ENCODE results near the gene RFX7.
"Not testable (repeated sequence)": the region's sequence is repeated elsewhere in the genome, so short reads cannot be mapped to it uniquely, and the experiment has no call there.

RFX7 gene

DNA sequence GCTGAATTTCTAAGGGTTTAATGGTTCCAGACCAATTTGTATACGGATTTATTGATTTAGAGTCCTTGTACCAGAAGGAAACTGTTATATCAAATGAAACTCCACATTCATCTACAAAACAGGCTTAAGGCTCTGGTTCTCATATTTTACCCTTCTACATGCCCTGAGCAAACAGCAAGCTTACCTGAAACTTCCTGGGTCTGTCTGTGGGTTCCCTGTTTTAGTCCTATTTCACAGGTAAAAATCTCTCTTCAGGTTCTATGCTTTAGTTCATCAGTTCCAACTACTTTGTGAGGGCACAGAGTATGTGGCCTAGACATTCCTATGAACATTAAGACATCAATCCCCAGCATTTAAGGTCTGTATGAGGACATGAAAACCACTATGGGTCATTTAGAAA, 57.7 kb downstream of the RFX7 start:
- Mint-ChIP-seq H3K27me3 (no peaks in the 10 kb centered on the region), H3K9me3 (no peaks in the 10 kb centered on the region), H3K4me3 (peak overlapping the region; percentile 3), H3K27ac (ENCODE audit: low read depth) (peak overlapping the region; percentile 31), H3K36me3 (ENCODE audit: insufficient read depth) (peaks cover 4% of the 10 kb centered on the region), H3K4me1 (peaks cover 56% of the 10 kb centered on the region)
- no peak for DNase-seq (ENCODE audit: low spot score in 2 of 2)
- no peak for ATAC-seq (replicated peaks; ENCODE audit: extremely low read depth, poor library complexity, severe bottlenecking)

DNA sequence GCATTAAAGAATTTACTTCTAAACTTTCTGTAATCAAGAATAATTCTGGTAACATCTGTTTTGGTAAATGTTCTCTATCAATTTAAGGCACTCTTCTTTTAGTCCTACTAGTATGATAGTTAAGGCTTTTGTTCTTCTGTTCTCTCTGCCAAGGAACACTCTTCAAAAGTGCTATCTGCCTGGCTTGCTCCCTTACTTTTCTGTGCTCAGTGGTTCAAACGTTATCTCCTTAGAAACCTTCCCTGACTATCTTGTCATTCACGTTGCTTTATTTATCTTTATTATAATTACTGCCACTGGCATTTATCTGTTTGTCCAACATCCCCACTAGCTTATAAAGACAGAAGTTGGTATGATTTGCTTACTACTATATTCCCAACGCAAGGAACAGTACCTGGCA, 59.2 kb downstream of the RFX7 start:
- no peaks in the 10 kb centered on the region for H3K9me3 Mint-ChIP-seq
- no peak overlapping the region for H3K4me3 Mint-ChIP-seq
- H3K4me1 Mint-ChIP-seq: peaks cover 49% of the 10 kb centered on the region
- H3K27ac Mint-ChIP-seq (ENCODE audit: low read depth): peak overlapping the region; percentile 23
- peaks cover 4% of the 10 kb centered on the region for H3K36me3 Mint-ChIP-seq (ENCODE audit: insufficient read depth)
- no peaks in the 10 kb centered on the region for H3K27me3 Mint-ChIP-seq
- no peak for DNase-seq (ENCODE audit: low spot score in 2 of 2)
- no peak for ATAC-seq (replicated peaks; ENCODE audit: extremely low read depth, poor library complexity, severe bottlenecking)

GRCh38 chr15:56180851-56181250, 62.8 kb downstream of the RFX7 start:
- H3K27me3 Mint-ChIP-seq: no peaks in the 10 kb centered on the region
- H3K27ac Mint-ChIP-seq (ENCODE audit: low read depth): peak overlapping the region; percentile 2

DNA sequence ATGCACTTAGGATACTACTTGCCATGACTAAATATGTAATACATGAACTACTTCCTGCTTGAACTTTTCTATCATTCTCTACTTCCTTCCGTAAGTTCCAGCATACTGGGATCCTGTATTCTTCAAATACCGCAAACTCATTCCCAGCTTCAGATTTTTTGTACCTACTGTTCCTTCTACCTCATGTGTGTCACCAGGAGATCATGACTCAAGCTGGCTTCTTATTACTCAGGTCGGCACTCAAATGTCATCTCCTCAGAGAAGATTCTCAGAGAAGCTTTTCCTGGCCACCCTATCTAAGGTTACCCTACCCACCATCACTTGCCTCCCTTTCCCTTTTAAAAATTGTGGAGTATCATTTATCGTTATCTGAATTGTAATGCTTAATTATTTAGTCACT, 66.7 kb downstream of the RFX7 start:
- no peak overlapping the region for H3K27ac Mint-ChIP-seq (ENCODE audit: low read depth)
- peaks cover 8% of the 10 kb centered on the region for H3K36me3 Mint-ChIP-seq (ENCODE audit: insufficient read depth)
- no peaks in the 10 kb centered on the region for H3K9me3 Mint-ChIP-seq
- H3K27me3 Mint-ChIP-seq: no peaks in the 10 kb centered on the region
- H3K4me3 Mint-ChIP-seq: no peak overlapping the region
- peaks cover 51% of the 10 kb centered on the region for H3K4me1 Mint-ChIP-seq
- DNase-seq (ENCODE audit: low spot score in 2 of 2): no peak
- no peak for ATAC-seq (replicated peaks; ENCODE audit: extremely low read depth, poor library complexity, severe bottlenecking)

More at GRCh38 chr15:56180851-56181250, 62.8 kb downstream of the RFX7 start:
- no peak for ATAC-seq (replicated peaks; ENCODE audit: extremely low read depth, poor library complexity, severe bottlenecking)
- Mint-ChIP-seq H3K9me3 (no peaks in the 10 kb centered on the region), H3K36me3 (ENCODE audit: insufficient read depth) (peaks cover 5% of the 10 kb centered on the region), H3K4me3 (no peak overlapping the region), H3K4me1 (peaks cover 37% of the 10 kb centered on the region)
- no peak for DNase-seq (ENCODE audit: low spot score in 2 of 2)

DNA sequence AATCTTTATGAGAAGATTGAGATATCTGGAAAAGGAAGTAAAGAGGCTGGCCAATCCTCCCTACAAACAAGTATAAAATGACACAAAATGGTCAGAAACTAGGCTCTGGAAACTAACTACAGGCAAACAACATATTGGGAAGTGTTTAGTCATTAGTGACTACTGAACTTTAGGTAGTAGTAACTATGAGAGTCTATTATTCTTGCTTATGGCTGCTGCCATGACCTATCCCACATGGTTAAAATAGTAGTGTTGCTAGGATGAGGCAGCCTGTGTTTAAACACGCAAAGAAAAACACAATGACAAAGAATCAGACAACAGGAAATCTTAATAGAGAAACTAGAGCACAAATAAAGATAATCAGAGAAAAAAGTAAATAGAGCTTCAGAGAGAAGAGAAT, 67.9 kb downstream of the RFX7 start:
- Mint-ChIP-seq H3K4me3 (no peak overlapping the region), H3K9me3 (no peaks in the 10 kb centered on the region), H3K4me1 (peaks cover 53% of the 10 kb centered on the region), H3K36me3 (ENCODE audit: insufficient read depth) (peaks cover 8% of the 10 kb centered on the region), H3K27me3 (no peaks in the 10 kb centered on the region), H3K27ac (ENCODE audit: low read depth) (peak overlapping the region; percentile 6)
- ATAC-seq (replicated peaks; ENCODE audit: extremely low read depth, poor library complexity, severe bottlenecking): no peak
- DNase-seq (ENCODE audit: low spot score in 2 of 2): no peak

DNA sequence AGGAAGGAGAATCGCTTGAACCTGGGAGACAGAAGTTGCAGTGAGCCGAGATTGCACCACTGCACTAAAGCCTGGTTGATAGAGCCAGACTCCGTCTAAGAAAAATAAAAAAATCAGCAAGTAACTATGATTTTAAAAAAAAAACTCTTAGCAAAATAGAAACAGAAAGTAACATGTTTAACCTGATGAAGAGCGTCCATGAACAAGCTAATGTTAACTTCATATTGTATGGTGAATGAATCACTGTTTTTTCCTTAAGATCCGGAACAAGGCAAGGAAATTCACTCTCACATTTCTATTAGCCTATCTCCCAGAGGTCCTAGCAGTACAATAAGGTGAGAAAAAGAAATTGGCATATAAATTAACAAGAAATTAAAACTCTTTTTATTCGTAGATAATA, 69.0 kb downstream of the RFX7 start:
- DNase-seq (ENCODE audit: low spot score in 2 of 2) (no peak), ATAC-seq (replicated peaks; ENCODE audit: extremely low read depth, poor library complexity, severe bottlenecking) (peak; percentile 71)
- Mint-ChIP-seq H3K27ac (ENCODE audit: low read depth) (peak overlapping the region; percentile 78), H3K36me3 (ENCODE audit: insufficient read depth) (peaks cover 8% of the 10 kb centered on the region), H3K4me3 (peak overlapping the region; percentile 63), H3K9me3 (no peaks in the 10 kb centered on the region), H3K4me1 (peaks cover 56% of the 10 kb centered on the region), H3K27me3 (no peaks in the 10 kb centered on the region)

- ATAC-seq (replicated peaks; ENCODE audit: extremely low read depth, poor library complexity, severe bottlenecking): no peak
- H3K27me3 Mint-ChIP-seq: no peaks in the 10 kb centered on the region
- H3K27ac Mint-ChIP-seq (ENCODE audit: low read depth): no peak overlapping the region
- H3K36me3 Mint-ChIP-seq (ENCODE audit: insufficient read depth): peaks cover 4% of the 10 kb centered on the region
- H3K4me3 Mint-ChIP-seq: no peak overlapping the region
- peaks cover 51% of the 10 kb centered on the region for H3K4me1 Mint-ChIP-seq
- no peaks in the 10 kb centered on the region for H3K9me3 Mint-ChIP-seq
- no peak for DNase-seq (ENCODE audit: low spot score in 2 of 2)
Measured at GRCh38 chr15:56168394-56168793, 75.3 kb downstream of the RFX7 start.

- H3K4me1 Mint-ChIP-seq: peaks cover 27% of the 10 kb centered on the region
- no peak overlapping the region for H3K27ac Mint-ChIP-seq (ENCODE audit: low read depth)
- no peaks in the 10 kb centered on the region for H3K9me3 Mint-ChIP-seq
- ATAC-seq (replicated peaks; ENCODE audit: extremely low read depth, poor library complexity, severe bottlenecking) (no peak), DNase-seq (ENCODE audit: low spot score in 2 of 2) (no peak)
- peaks cover 2% of the 10 kb centered on the region for H3K36me3 Mint-ChIP-seq (ENCODE audit: insufficient read depth)
- H3K27me3 Mint-ChIP-seq: no peaks in the 10 kb centered on the region
- H3K4me3 Mint-ChIP-seq: no peak overlapping the region
Measured at GRCh38 chr15:56165234-56165633, 78.4 kb downstream of the RFX7 start.

DNA sequence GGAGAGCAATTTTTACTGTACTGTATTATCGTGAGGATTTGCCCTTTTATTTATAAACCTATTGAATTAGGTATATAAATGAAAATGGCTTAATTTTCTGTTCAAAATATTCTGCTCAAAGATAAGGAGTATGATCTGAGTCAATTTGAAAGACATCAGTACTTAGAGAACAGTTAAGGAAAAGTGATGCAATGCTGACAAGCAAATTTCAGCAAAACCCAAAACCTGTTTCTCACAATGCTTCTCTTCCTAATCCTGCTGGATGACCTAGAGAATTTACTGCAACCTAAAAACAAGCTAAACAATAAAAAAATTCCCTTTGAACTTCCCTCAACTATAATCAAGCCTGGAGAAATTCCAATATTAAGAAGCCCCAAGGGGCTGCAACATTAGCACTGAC, 82.7 kb downstream of the RFX7 start:
- H3K27me3 Mint-ChIP-seq: no peaks in the 10 kb centered on the region
- H3K4me3 Mint-ChIP-seq: no peak overlapping the region
- no peaks in the 10 kb centered on the region for H3K9me3 Mint-ChIP-seq
- ATAC-seq (replicated peaks; ENCODE audit: extremely low read depth, poor library complexity, severe bottlenecking) (no peak), DNase-seq (ENCODE audit: low spot score in 2 of 2) (no peak)
- H3K36me3 Mint-ChIP-seq (ENCODE audit: insufficient read depth): peaks cover 4% of the 10 kb centered on the region
- H3K27ac Mint-ChIP-seq (ENCODE audit: low read depth): no peak overlapping the region
- H3K4me1 Mint-ChIP-seq: peaks cover 20% of the 10 kb centered on the region

- H3K4me1 Mint-ChIP-seq: peaks cover 40% of the 10 kb centered on the region
- no peaks in the 10 kb centered on the region for H3K27me3 Mint-ChIP-seq
- H3K27ac Mint-ChIP-seq (ENCODE audit: low read depth): no peak overlapping the region
- H3K36me3 Mint-ChIP-seq (ENCODE audit: insufficient read depth): peaks cover 2% of the 10 kb centered on the region
- H3K9me3 Mint-ChIP-seq: peaks cover 6% of the 10 kb centered on the region
- no peak overlapping the region for H3K4me3 Mint-ChIP-seq
- ATAC-seq (replicated peaks; ENCODE audit: extremely low read depth, poor library complexity, severe bottlenecking) (no peak), DNase-seq (ENCODE audit: low spot score in 2 of 2) (no peak)
Measured at GRCh38 chr15:56156877-56157276, 86.8 kb downstream of the RFX7 start.

DNA sequence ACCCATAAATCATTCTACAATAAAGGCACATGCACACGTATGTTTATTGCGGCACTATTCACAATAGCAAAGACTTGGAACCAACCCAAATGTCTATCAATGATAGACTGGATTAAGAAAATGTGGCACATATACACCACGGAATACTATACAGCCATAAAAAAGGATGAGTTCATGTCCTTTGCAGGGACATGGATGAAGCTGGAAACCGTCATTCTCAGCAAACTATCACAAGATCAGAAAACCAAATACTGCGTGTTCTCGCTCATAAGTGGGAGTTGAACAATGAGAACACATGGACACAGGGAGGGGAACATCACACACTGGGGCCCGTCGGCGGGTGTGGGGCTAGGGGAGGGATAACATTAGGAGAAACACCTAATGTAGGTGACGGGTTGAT, 88.4 kb downstream of the RFX7 start:
- peaks cover 56% of the 10 kb centered on the region for H3K4me1 Mint-ChIP-seq
- H3K36me3 Mint-ChIP-seq (ENCODE audit: insufficient read depth); ATAC-seq (replicated peaks; ENCODE audit: extremely low read depth, poor library complexity, severe bottlenecking); DNase-seq (ENCODE audit: low spot score in 2 of 2); H3K4me3 Mint-ChIP-seq; H3K27ac Mint-ChIP-seq (ENCODE audit: low read depth); H3K9me3 Mint-ChIP-seq; H3K27me3 Mint-ChIP-seq: not testable (repeated sequence)

GRCh38 chr15:56154768-56155167, 88.9 kb downstream of the RFX7 start:
- not testable (repeated sequence) for H3K27me3 Mint-ChIP-seq; DNase-seq (ENCODE audit: low spot score in 2 of 2); H3K27ac Mint-ChIP-seq (ENCODE audit: low read depth); H3K4me3 Mint-ChIP-seq; H3K36me3 Mint-ChIP-seq (ENCODE audit: insufficient read depth); H3K9me3 Mint-ChIP-seq; ATAC-seq (replicated peaks; ENCODE audit: extremely low read depth, poor library complexity, severe bottlenecking)
- H3K4me1 Mint-ChIP-seq: peaks cover 53% of the 10 kb centered on the region

DNA sequence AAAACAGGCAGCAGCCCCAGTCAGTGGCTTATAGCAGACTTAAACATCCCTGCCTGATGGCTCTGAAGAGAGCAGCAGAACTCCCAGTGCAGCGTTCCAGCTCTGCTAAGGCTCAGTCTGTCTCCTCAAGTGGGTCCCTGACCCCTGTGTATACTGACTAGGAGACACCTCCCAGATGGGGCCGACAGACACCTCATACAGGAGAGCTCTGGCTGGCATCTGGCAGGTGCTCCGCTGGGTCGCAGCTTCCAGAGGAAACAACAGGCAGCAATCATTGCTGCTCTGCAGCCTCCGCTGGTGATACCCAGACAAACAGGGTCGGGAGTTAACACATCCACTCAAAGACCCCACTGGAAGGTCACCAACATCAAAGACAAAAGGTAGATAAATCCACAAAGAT, 93.5 kb downstream of the RFX7 start:
- ATAC-seq (replicated peaks; ENCODE audit: extremely low read depth, poor library complexity, severe bottlenecking): no peak
- H3K27me3 Mint-ChIP-seq: no peaks in the 10 kb centered on the region
- DNase-seq (ENCODE audit: low spot score in 2 of 2): no peak
- peaks cover 6% of the 10 kb centered on the region for H3K9me3 Mint-ChIP-seq
- H3K4me3 Mint-ChIP-seq: no peak overlapping the region
- no peak overlapping the region for H3K27ac Mint-ChIP-seq (ENCODE audit: low read depth)
- H3K4me1 Mint-ChIP-seq: peaks cover 62% of the 10 kb centered on the region
- no peaks in the 10 kb centered on the region for H3K36me3 Mint-ChIP-seq (ENCODE audit: insufficient read depth)

DNA sequence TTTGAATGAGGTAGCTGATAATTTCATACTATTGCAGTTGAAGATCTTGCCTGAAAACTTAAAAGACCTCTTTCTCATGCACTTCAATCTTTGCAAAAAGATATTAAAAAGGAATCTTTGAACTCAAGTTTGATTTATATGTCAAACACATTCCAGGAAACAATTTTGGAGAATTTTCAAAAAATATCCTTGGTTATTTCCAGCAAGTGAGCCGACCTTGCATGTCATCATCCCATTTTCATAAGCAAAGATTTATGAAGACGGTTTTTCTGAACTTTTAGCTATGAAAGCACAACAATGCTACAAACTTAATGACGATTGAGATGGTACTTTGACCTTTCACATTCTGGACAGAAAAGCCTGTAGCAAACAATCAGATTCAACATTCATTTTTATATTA, 95.6 kb downstream of the RFX7 start:
- DNase-seq (ENCODE audit: low spot score in 2 of 2) (no peak), ATAC-seq (replicated peaks; ENCODE audit: extremely low read depth, poor library complexity, severe bottlenecking) (no peak)
- no peak overlapping the region for H3K4me3 Mint-ChIP-seq
- H3K27me3 Mint-ChIP-seq: no peaks in the 10 kb centered on the region
- no peaks in the 10 kb centered on the region for H3K36me3 Mint-ChIP-seq (ENCODE audit: insufficient read depth)
- H3K9me3 Mint-ChIP-seq: no peaks in the 10 kb centered on the region
- no peak overlapping the region for H3K27ac Mint-ChIP-seq (ENCODE audit: low read depth)
- peaks cover 45% of the 10 kb centered on the region for H3K4me1 Mint-ChIP-seq
